ENCODE results near the gene CDAN1. TPM values are rescaled to one million over a fixed set of nuclear protein-coding genes. Genes with fewer than 3 reads are reported as not detected.

CDAN1 gene
- total RNA-seq, 1 donor from 2014 or later, result 20.6 TPM

GRCh38 chr15:42759093-42759492 lies 22.2 kb upstream of the CDAN1 start:
- H3K27ac Mint-ChIP-seq (ENCODE audit: unreplicated experiment), result no peak overlapping the region
- H3K4me3 Mint-ChIP-seq (ENCODE audit: unreplicated experiment), result no peak overlapping the region
- H3K9me3 Mint-ChIP-seq (ENCODE audit: unreplicated experiment), result peaks cover 16% of the 10 kb centered on the region
- no peak for TF ChIP-seq CTCF (IDR thresholded peaks at IDR 0.05; ENCODE audit: partially characterized antibody, unreplicated experiment)
- no peak for DNase-seq
- peaks cover 25% of the 10 kb centered on the region for H3K36me3 Mint-ChIP-seq (ENCODE audit: unreplicated experiment)
- no peaks in the 10 kb centered on the region for H3K4me1 Mint-ChIP-seq (ENCODE audit: low read depth, unreplicated experiment)
- H3K27me3 Mint-ChIP-seq (ENCODE audit: unreplicated experiment), result peaks cover 5% of the 10 kb centered on the region

- Mint-ChIP-seq H3K36me3 (ENCODE audit: unreplicated experiment) (peaks cover 27% of the 10 kb centered on the region), H3K4me1 (ENCODE audit: low read depth, unreplicated experiment) (peaks cover 16% of the 10 kb centered on the region), H3K27ac (ENCODE audit: unreplicated experiment) (no peak overlapping the region), H3K27me3 (ENCODE audit: unreplicated experiment) (no peaks in the 10 kb centered on the region), H3K9me3 (ENCODE audit: unreplicated experiment) (peaks cover 9% of the 10 kb centered on the region), H3K4me3 (ENCODE audit: unreplicated experiment) (no peak overlapping the region)
- no peak for TF ChIP-seq CTCF (IDR thresholded peaks at IDR 0.05; ENCODE audit: partially characterized antibody, unreplicated experiment)
- DNase-seq, result no peak
These were observed 13.4 kb upstream of the CDAN1 start for GRCh38 chr15:42750306-42750705.

- peaks cover 9% of the 10 kb centered on the region for H3K9me3 Mint-ChIP-seq (ENCODE audit: unreplicated experiment)
- peak overlapping the region; percentile 40 for H3K27ac Mint-ChIP-seq (ENCODE audit: unreplicated experiment)
- no peak for DNase-seq
- peaks cover 27% of the 10 kb centered on the region for H3K36me3 Mint-ChIP-seq (ENCODE audit: unreplicated experiment)
- no peak for TF ChIP-seq CTCF (IDR thresholded peaks at IDR 0.05; ENCODE audit: partially characterized antibody, unreplicated experiment)
- H3K27me3 Mint-ChIP-seq (ENCODE audit: unreplicated experiment), result no peaks in the 10 kb centered on the region
- H3K4me1 Mint-ChIP-seq (ENCODE audit: low read depth, unreplicated experiment), result peaks cover 16% of the 10 kb centered on the region
- H3K4me3 Mint-ChIP-seq (ENCODE audit: unreplicated experiment), result peak overlapping the region; percentile 23
These were observed 12.3 kb upstream of the CDAN1 start for GRCh38 chr15:42749266-42749665.

GRCh38 chr15:42744195-42744594 lies 7.3 kb upstream of the CDAN1 start:
- H3K36me3 Mint-ChIP-seq (ENCODE audit: unreplicated experiment), result no peaks in the 10 kb centered on the region
- no peak overlapping the region for H3K27ac Mint-ChIP-seq (ENCODE audit: unreplicated experiment)
- no peak for DNase-seq

GRCh38 chr15:42742149-42742548 lies 5.2 kb upstream of the CDAN1 start:
- TF ChIP-seq CTCF (IDR thresholded peaks at IDR 0.05; ENCODE audit: partially characterized antibody, unreplicated experiment), result no peak
- H3K4me1 Mint-ChIP-seq (ENCODE audit: low read depth, unreplicated experiment), result peaks cover 28% of the 10 kb centered on the region
- H3K27ac Mint-ChIP-seq (ENCODE audit: unreplicated experiment), result no peak overlapping the region
- H3K9me3 Mint-ChIP-seq (ENCODE audit: unreplicated experiment), result peaks cover 6% of the 10 kb centered on the region
- H3K27me3 Mint-ChIP-seq (ENCODE audit: unreplicated experiment), result peaks cover 5% of the 10 kb centered on the region
- no peak for DNase-seq
- H3K4me3 Mint-ChIP-seq (ENCODE audit: unreplicated experiment), result no peak overlapping the region
- H3K36me3 Mint-ChIP-seq (ENCODE audit: unreplicated experiment), result no peaks in the 10 kb centered on the region

More at GRCh38 chr15:42744195-42744594, 7.3 kb upstream of the CDAN1 start:
- Mint-ChIP-seq H3K27me3 (ENCODE audit: unreplicated experiment) (peaks cover 3% of the 10 kb centered on the region), H3K9me3 (ENCODE audit: unreplicated experiment) (peaks cover 2% of the 10 kb centered on the region), H3K4me3 (ENCODE audit: unreplicated experiment) (no peak overlapping the region), H3K4me1 (ENCODE audit: low read depth, unreplicated experiment) (peaks cover 28% of the 10 kb centered on the region)
- no peak for TF ChIP-seq CTCF (IDR thresholded peaks at IDR 0.05; ENCODE audit: partially characterized antibody, unreplicated experiment)

Data from glutamatergic neuron (in vitro differentiated cells).